Progenitor cell of endocrine pancreas (in vitro differentiated cells): Measurements from ENCODE around the gene PSME1. TPM values are rescaled to one million over a fixed set of nuclear protein-coding genes. Genes with fewer than 3 reads are reported as not detected.
A peak's percentile ranks its signal among the peaks of the same experiment; 100 is the strongest.

Experiments used
- DNase-seq: peaks from one replicate; pipeline ENCODE4 v3.0.0; 2021; ENCODE audit warnings: low spot score; ENCODE audit not compliant: unreplicated experiment
- H3K27ac Mint-ChIP-seq: 2 replicates; pipeline ENCODE4 v1.8.0; 2021; ENCODE audit warnings: mild to moderate bottlenecking, moderate library complexity, mixed read lengths
- H3K27me3 Mint-ChIP-seq: 2 replicates; pipeline ENCODE4 v1.8.0; 2021; ENCODE audit warnings: mixed read lengths
- H3K36me3 Mint-ChIP-seq: 2 replicates; pipeline ENCODE4 v1.8.0; 2022; ENCODE audit warnings: mixed read lengths; ENCODE audit not compliant: insufficient read depth
- H3K4me1 Mint-ChIP-seq: 2 replicates; pipeline ENCODE4 v1.8.0; 2021; ENCODE audit warnings: low read depth, mixed read lengths
- H3K4me3 Mint-ChIP-seq: 2 replicates; pipeline ENCODE4 v1.8.0; 2021; ENCODE audit warnings: low read depth, mild to moderate bottlenecking, moderate library complexity, mixed read lengths
- H3K9me3 Mint-ChIP-seq: 2 replicates; pipeline ENCODE4 v1.8.0; 2021; ENCODE audit warnings: low read depth, mixed read lengths
- CTCF ChIP-seq: fragments of 200-600 bp; sonication (generic); IDR thresholded peaks from one replicate; pipeline ENCODE4 v1.5.0; 2021; ENCODE audit warnings: antibody characterized with exemption, mild to moderate bottlenecking; ENCODE audit not compliant: unreplicated experiment
- total RNA-seq: library from RNA; stranded (reverse); gene quantifications from 2 replicates; pipeline ENCODE4 v1.2.1, GENCODE V29; 2021

PSME1 gene
- total RNA-seq, 1 donor from 2014 or later, result 103 TPM

DNA sequence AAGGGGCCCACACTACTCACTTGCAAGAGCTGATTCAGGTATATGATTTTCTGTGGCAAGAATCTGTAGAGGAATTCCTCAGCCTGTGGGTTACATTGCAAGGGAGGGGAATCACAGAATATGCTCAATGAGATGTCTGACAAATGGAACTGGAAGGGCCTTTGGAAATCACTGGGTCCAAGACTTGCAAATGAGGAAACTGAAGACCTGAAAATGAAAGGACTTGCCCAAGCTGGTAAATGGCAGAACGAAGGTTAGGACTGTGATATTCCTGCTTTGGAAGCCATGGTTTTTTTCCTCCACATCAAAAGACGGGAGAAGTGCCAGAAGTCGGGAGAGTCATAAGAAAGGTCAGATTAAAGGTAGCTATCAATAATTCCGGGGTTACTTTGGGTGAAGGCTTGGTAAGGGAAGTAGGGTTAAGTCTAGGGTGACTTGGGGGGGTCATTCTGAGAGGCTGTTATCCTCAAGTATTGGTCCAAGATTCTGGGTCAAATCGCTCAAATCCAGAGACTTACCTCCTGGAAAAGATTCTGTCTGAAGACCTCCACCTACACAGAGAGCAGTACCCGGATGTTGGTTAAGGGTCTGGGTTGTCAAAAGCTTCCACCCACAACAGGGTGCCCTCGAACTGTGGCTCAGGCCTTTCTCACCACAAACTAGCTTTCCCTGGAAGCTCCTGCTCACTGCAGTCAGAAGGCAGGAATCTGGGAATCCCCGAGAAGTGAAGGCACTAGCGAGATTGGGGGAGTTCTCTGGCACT, 9.9 kb downstream of the PSME1 start:
- no peak for DNase-seq
- Mint-ChIP-seq H3K36me3 (peaks cover 7% of the 10 kb centered on the region), H3K9me3 (no peaks in the 10 kb centered on the region), H3K27ac (peak overlapping the region; percentile 97), H3K4me1 (peaks cover 23% of the 10 kb centered on the region), H3K4me3 (peak overlapping the region; percentile 99), H3K27me3 (no peaks in the 10 kb centered on the region)
- TF ChIP-seq CTCF, result no peak

- DNase-seq, result peak; percentile 96
- Mint-ChIP-seq H3K36me3 (peaks cover 7% of the 10 kb centered on the region), H3K4me1 (peaks cover 22% of the 10 kb centered on the region), H3K4me3 (peak within 1 kb of the TSS; percentile 99), H3K9me3 (no peaks in the 10 kb centered on the region), H3K27me3 (no peaks in the 10 kb centered on the region), H3K27ac (peak within 1 kb of the TSS; percentile 97)
- TF ChIP-seq CTCF, result peak; percentile 12
These were observed 10.5 kb downstream of the PSME1 start, which contains the start of gene PSME2 for GRCh38 chr14:24146453-24146977. PSME2 (minus strand) TSS chr14:24146610; CDS start chr14:24146581, 29 bp downstream.

GRCh38 chr14:24146978-24147760, 11.2 kb downstream of the PSME1 start, which contains the start of gene RNF31:
RNF31 (plus strand) TSS chr14:24147498; CDS start chr14:24147699, 201 bp downstream.
- DNase-seq, result peak; percentile 90
- H3K4me1 Mint-ChIP-seq, result peaks cover 18% of the 10 kb centered on the region
- H3K27ac Mint-ChIP-seq, result peak within 1 kb of the TSS; percentile 97
- H3K27me3 Mint-ChIP-seq, result no peaks in the 10 kb centered on the region
- H3K9me3 Mint-ChIP-seq, result no peaks in the 10 kb centered on the region
- peak within 1 kb of the TSS; percentile 99 for H3K4me3 Mint-ChIP-seq
- TF ChIP-seq CTCF, result no peak
- peaks cover 9% of the 10 kb centered on the region for H3K36me3 Mint-ChIP-seq

DNA sequence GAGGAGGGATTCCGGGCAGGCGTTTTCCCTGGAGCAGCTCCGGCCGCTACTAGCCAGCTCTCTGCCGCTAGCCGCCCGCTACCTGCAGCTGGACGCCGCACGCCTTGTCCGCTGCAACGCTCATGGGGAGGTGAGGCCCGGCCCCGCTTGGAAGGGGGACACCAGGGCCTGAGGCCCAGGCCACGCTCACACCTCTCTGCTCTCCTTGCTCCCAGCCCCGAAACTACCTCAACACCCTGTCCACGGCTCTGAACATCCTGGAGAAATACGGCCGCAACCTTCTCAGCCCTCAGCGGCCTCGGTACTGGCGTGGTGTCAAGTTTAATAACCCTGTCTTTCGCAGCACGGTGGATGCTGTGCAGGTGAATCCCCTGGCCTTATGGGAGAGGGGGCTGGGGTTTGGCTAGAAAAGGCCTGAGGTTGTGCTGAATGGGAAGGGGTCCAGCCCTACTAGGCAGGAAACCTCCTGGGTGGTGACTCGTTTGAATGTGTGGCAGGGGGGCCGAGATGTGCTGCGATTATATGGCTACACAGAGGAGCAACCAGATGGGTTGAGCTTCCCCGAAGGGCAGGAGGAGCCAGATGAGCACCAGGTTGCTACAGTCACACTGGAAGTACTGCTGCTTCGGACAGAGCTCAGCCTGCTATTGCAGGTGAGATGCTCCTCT, 11.9 kb downstream of the PSME1 start:
- H3K4me3 Mint-ChIP-seq, result peak overlapping the region; percentile 99
- DNase-seq, result no peak
- TF ChIP-seq CTCF, result no peak
- H3K9me3 Mint-ChIP-seq, result no peaks in the 10 kb centered on the region
- peaks cover 9% of the 10 kb centered on the region for H3K36me3 Mint-ChIP-seq
- peaks cover 18% of the 10 kb centered on the region for H3K4me1 Mint-ChIP-seq
- H3K27ac Mint-ChIP-seq, result peak overlapping the region; percentile 87
- H3K27me3 Mint-ChIP-seq, result no peaks in the 10 kb centered on the region
